A549 treated with GW870086 at 1 μM for 4 hours (cell line): Measurements from ENCODE around the gene PMPCA. TPM values are rescaled to one million over a fixed set of nuclear protein-coding genes. Genes with fewer than 3 reads are reported as not detected.

Experiments
- total RNA-seq: library from RNA; stranded (reverse); fragments of 200-300 nt; extraction: Qiagen RNA extraction; gene quantifications from 5 replicates; pipeline ENCODE4 v1.2.3, GENCODE V29; 2022; ENCODE audit warnings: low read depth

PMPCA gene, protein sequence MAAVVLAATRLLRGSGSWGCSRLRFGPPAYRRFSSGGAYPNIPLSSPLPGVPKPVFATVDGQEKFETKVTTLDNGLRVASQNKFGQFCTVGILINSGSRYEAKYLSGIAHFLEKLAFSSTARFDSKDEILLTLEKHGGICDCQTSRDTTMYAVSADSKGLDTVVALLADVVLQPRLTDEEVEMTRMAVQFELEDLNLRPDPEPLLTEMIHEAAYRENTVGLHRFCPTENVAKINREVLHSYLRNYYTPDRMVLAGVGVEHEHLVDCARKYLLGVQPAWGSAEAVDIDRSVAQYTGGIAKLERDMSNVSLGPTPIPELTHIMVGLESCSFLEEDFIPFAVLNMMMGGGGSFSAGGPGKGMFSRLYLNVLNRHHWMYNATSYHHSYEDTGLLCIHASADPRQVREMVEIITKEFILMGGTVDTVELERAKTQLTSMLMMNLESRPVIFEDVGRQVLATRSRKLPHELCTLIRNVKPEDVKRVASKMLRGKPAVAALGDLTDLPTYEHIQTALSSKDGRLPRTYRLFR
- 78.0 to 93.9 TPM (median 85.1 TPM) in 5 replicates for total RNA-seq

DNA sequence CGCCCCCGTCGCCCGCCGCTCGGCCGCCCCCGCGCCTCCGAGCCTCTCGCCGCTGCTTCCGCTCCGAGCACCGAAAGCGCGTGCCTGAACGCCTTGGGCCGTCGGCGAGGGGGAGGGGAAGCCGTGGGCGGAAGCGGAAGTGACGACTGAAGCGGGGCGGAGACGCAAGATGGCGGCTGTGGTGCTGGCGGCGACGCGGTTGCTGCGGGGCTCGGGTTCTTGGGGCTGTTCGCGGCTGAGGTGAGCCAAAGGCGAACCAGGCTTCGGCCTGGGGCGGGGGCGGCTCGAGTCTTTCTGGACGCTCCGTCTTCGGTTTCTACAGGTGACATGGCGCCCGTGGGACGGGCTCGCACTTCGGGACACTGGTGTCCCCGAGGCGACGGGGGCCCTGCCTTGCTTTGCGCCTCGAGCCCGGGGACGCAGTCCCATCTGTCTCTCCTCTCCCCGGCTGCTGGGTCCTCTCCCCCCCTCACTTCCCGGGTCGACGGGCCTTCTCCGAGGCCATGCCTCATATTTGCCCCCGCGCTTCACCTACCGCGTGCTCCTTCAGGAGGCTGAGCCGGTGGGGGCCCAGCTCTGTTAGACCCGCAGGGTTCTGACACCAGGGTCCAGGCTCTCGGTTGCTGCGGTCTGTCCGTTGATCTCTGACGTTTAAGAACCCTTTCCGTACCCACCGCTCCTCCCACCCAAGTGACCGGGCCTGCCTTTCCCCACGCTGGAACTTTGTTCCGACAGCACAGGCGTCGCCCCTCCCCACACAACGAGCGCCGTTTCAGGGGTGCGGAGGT is at the start of gene PMPCA, which contains the start of gene ENTR1:
Gene PMPCA (plus strand): TSS at position 159 of the 788 bp plus-strand sequence. CDS start 11 bp downstream, at position 170.
Gene ENTR1 (minus strand): TSS at position 115 of the 788 bp plus-strand sequence. CDS start 217 bp downstream, outside the sequence.

DNA sequence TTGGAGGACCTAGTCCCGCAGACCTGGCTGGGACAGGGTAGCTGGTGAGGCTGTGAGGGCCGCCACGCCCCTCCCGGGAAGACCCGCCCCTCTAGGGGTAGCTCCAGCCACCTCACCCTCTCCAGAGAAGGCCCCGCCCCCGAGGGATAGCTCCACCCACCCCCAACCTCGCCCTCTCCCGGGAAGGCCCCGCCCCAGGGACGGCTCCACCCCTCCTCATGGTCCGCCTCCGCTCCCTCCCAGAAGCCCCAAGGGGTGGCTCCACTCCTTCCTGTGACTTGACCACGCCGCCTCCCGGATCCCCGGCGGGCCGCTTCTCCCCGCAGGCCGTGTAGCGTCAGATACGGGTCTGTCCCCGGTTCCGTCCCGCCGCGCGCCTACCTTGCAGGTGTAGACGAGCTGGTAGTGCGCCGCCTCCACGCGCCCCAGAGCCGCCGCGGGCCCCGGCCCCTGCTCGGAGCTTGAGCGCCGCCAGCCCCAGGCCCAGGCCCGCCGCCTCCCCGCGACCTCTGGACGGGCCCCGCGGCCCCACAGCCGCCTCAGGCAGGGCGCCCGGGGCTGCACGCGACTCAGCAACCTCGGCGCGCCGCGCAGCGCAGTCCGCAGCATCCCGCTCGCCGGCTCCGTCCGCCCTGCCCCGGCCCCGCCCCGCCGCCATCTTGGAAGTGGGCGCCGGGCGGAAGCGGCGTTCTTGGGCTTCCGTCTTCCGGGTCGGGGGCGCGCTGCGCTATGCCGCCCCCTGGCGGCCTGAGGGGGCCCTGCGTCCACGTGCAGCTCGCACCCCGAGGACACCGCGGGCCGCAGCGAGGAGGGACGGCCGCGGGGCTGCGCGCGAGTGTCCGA is 47.1 kb upstream of the PMPCA start, which contains the start of gene DNLZ:
Gene DNLZ (minus strand): TSS at position 639 of the 843 bp plus-strand sequence. CDS start 30 bp downstream, at position 609.

DNA sequence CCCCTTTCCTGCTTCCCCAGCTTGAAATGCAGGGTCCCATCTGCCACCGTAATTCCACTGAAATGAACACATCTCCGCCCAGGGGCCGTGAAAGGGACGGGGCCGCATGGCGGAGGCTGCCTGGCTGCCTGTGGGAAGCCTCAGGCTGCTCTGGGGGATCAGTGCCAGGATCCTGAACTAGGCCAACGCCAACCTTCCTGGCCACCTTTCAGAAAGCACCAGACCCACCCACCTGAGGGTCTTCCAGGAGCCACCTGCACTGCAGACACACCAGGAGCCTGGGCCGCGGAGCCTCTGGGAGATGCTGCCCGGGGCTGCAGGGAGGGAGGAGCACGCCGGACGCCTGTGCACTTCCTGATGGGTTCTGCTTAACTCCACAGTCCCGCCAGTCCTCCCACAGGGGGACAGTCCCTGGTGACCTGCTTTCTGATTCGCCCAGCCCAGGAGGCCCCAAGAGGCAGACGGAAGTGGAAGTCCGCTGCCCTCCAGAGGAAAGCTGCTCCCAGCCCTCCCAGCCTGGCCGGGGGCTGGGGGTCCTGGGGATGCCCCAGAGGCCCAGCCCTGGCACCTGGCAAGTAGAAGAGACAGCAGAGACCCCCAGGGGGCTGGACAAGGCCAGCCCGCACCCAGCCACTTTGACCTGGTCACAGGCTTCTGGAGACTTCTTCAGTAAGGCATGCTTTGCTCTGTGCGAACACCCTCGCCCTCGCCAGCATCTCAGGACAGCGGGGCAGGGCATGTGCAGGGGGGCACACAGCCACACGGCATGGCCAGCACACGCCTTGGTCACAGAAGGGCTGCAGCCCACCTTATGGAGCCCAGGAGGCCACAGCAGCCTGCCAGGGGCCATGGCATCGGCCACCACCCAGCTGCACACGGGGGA is 36.9 kb upstream of the PMPCA start, which contains the start of gene CARD9:
Gene CARD9 (minus strand): TSS at position 370 of the 883 bp plus-strand sequence. CDS start 1,591 bp downstream, outside the sequence.

DNA sequence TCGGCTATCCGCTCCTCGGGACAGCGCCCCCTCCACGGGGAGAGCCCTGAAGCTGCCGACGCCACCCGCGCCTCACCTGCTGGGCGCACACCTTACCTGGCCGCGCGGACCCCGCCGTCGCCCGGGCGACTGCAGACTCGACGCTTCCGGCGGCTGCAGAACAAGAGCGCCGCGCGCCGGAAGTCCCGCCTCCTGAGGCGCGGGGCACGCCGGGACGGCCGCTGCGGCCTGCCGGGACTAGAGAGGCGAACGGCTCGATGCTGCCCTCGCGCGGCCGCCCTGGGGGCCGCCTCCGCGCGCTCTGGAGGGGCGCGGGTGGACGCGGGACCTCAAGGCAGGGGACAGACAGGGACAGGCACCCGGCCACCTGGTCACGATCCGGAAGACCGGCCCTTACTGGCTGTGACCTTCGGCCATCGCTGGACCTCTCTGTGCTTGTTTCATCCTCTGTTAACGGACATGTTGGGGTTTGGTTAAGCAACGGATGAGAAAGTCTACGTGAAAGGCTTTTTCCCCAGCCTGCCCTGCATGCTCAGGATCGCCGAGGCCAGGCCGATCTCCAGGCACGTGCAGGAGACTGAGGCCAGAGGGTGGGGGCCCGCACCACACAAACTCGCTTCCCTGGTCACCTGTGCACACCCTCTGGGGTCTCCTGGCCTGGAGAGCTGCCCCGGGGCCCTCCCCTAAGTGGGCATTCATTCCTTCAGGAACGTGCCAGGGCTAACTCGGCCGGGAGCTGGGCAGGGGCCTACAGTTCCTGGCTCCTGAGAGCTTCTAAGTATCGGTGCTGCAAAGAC is 10.2 kb upstream of the PMPCA start, which contains the start of gene SNAPC4:
Gene SNAPC4 (minus strand): TSS at position 133 of the 797 bp plus-strand sequence. CDS start 1,742 bp downstream, outside the sequence.

DNA sequence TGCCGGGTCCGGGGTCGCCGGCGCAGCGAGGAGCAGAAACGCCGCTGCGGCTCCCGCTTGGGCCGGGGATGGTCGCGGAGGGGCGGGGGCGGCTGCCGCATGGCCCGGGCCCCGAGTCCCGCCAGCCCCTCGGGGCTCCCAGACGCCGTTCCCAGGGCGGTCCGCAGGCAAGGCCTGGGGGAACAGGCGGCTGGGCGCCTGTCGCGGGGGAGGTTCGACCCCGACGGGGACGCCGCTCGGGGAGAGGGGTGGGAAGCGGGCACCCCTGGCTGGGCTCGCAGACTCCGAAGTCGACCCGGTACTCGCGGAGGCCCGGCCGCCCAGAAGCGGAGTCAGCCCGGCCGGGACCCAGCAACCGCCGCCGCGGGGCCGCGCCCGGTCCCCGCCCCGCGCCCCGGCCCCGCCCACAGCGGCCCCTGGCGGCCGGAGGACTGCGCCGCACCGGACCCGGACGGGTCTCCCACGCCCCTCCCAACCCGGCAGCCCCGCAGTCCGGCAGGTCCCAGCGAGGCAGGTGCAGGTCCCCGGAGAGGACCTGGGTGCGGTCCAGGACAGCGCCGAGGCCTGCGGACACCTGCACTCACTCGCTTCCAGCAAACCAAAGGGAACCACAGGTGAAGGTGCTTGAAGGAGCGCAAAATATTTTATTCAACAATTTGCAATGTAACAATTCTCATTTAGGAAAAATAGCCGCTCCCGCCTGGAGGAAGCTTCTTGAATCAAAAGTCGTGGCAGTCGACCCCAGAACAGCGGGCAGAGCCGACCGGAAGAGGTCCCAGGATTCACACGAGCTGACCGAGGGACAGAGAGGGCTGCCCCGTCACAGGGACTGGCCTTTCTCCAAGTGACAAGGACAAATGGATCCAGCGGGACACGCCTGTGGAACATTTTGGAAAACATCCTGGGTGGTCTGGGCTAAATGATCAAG is 29.3 kb downstream of the PMPCA start, which contains the start of gene INPP5E:
Gene INPP5E (minus strand): TSS at position 365 of the 928 bp plus-strand sequence. CDS start 426 bp downstream, outside the sequence.

Other genes with a start within 250 kb of the PMPCA start
- gene LHX3, start 205.5 kb upstream of the PMPCA start, total RNA-seq: 0.07 to 0.13 TPM (median 0.08 TPM) in 4 of 5 replicates, not detected in the other
- gene QSOX2, start 164.8 kb upstream of the PMPCA start, total RNA-seq: 24.5 to 28.7 TPM (median 27.0 TPM) in 5 replicates
- 0.01 TPM in 2 of 5 replicates, not detected in the others for gene CCDC187, start 106.6 kb upstream of the PMPCA start, total RNA-seq
- 8.8 to 14.0 TPM (median 12.7 TPM) in 5 replicates for gene GPSM1, start 83.1 kb upstream of the PMPCA start, total RNA-seq
- 28.1 to 45.8 TPM (median 35.7 TPM) in 5 replicates for gene DNLZ, start 46.9 kb upstream of the PMPCA start, total RNA-seq
- gene CARD9, start 37.0 kb upstream of the PMPCA start, total RNA-seq: 0.82 to 1.9 TPM (median 1.2 TPM) in 5 replicates
- 10.3 to 13.0 TPM (median 12.7 TPM) in 5 replicates for gene SNAPC4, start 10.5 kb upstream of the PMPCA start, total RNA-seq
- gene ENTR1, start within 50 bp of the PMPCA start, total RNA-seq: 55.9 to 75.2 TPM (median 71.3 TPM) in 5 replicates
- 14.2 to 20.7 TPM (median 19.7 TPM) in 5 replicates for gene INPP5E, start 29.2 kb downstream of the PMPCA start, total RNA-seq
- gene SEC16A, start 72.4 kb downstream of the PMPCA start, total RNA-seq: 49.6 to 61.9 TPM (median 60.6 TPM) in 5 replicates
- 8.3 to 12.4 TPM (median 10.8 TPM) in 5 replicates for gene NOTCH1, start 135.4 kb downstream of the PMPCA start, total RNA-seq